ENCODE results near the gene SV2A.
"Not testable (repeated sequence)": the region's sequence is repeated elsewhere in the genome, so short reads cannot be mapped to it uniquely, and the experiment has no call there.

SV2A gene

GRCh38 chr1:149940427-149940826 lies 22.8 kb upstream of the SV2A start:
- no peak overlapping the region for H3K4ac ChIP-seq (ENCODE audit: low read depth, low read length)
- WGBS (ENCODE audit: extremely low coverage, insufficient coverage, insufficient read length) = no CpG with 5 or more reads among the region's 3 CpGs
- no peak overlapping the region for H4K12ac ChIP-seq (ENCODE audit: low read depth, low read length)
- no peak overlapping the region for H2AK5ac ChIP-seq (ENCODE audit: low read length)
- H2AFZ ChIP-seq (ENCODE audit: insufficient read depth, low read length, poor library complexity) = no peak overlapping the region
- no peaks in the 10 kb centered on the region for H3K9me3 ChIP-seq (ENCODE audit: insufficient read depth, low read depth, low read length)
- H3K14ac ChIP-seq (ENCODE audit: low read length) = no peak overlapping the region
- no peak for DNase-seq
- H3K36me3 ChIP-seq (ENCODE audit: control insufficient read depth in 1 of 2, insufficient read depth in 2 of 2, low read length in 2 of 2) = peaks cover 15 to 18% of the 10 kb centered on the region in 2 experiments
- no peak overlapping the region for H4K91ac ChIP-seq (ENCODE audit: low read depth, low read length)
- H3K79me1 ChIP-seq (ENCODE audit: low read length) = peaks cover 31% of the 10 kb centered on the region
- peaks cover 7 to 20% of the 10 kb centered on the region in 2 experiments for H3K4me1 ChIP-seq (ENCODE audit: control insufficient read depth in 1 of 2, insufficient read depth in 2 of 2, low read length in 2 of 2)
- H3K18ac ChIP-seq (ENCODE audit: low read length) = no peak overlapping the region
- no peak overlapping the region for H2BK5ac ChIP-seq (ENCODE audit: low read depth, low read length, poor library complexity)
- no peak overlapping the region for H3K4me2 ChIP-seq (ENCODE audit: low read length)
- H2BK120ac ChIP-seq (ENCODE audit: insufficient read depth, low read length, poor library complexity) = no peak overlapping the region
- H3K4me3 ChIP-seq (ENCODE audit: low read depth, low read length) = no peak overlapping the region
- H3K27ac ChIP-seq (ENCODE audit: low read depth, low read length) = no peak overlapping the region
- peak overlapping the region; percentile 53 for H2BK12ac ChIP-seq (ENCODE audit: low read length)
- no peaks in the 10 kb centered on the region for H3K27me3 ChIP-seq (ENCODE audit: insufficient read depth, low read length)
- H4K8ac ChIP-seq (ENCODE audit: low read depth, low read length) = no peak overlapping the region
- H3K79me2 ChIP-seq (ENCODE audit: control insufficient read depth, insufficient read depth, low read length, poor library complexity) = peaks cover 5% of the 10 kb centered on the region
- no peak overlapping the region for H3K9ac ChIP-seq (ENCODE audit: low read length)
- no peak overlapping the region for H3K23ac ChIP-seq (ENCODE audit: low read length)

DNA sequence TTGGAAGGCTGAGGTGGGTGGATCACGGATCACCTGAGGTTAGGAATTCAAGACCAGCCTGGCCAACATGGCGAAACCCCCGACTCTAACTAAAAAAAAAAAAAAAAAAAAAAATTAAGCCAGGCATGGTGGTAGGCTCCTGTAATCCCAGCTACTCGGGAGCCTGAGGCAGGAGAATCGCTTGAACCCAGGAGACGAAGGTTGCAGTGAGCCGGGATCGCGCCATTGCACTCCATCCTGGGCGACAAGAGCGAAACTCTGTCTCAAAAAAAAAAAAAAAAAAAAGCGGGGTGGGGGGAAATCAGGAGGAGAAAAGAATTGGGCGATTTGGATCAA lies 21.0 kb upstream of the SV2A start:
- not testable (repeated sequence) for H4K12ac ChIP-seq (ENCODE audit: low read depth, low read length); H3K36me3 ChIP-seq (ENCODE audit: control insufficient read depth in 1 of 2, insufficient read depth in 2 of 2, low read length in 2 of 2); H3K9me3 ChIP-seq (ENCODE audit: insufficient read depth, low read depth, low read length); H3K9ac ChIP-seq (ENCODE audit: low read length); H3K27me3 ChIP-seq (ENCODE audit: insufficient read depth, low read length); H3K4ac ChIP-seq (ENCODE audit: low read depth, low read length); H3K4me3 ChIP-seq (ENCODE audit: low read depth, low read length); DNase-seq; H2AK5ac ChIP-seq (ENCODE audit: low read length); H3K23ac ChIP-seq (ENCODE audit: low read length); H3K79me2 ChIP-seq (ENCODE audit: control insufficient read depth, insufficient read depth, low read length, poor library complexity)
- Histone ChIP-seq H3K4me1 (ENCODE audit: control insufficient read depth in 1 of 2, insufficient read depth in 2 of 2, low read length in 2 of 2) (peaks cover 11 to 23% of the 10 kb centered on the region in 2 experiments), H3K4me2 (ENCODE audit: low read length) (peak overlapping the region; percentile 63), H4K8ac (ENCODE audit: low read depth, low read length) (peak overlapping the region; percentile 77), H2AFZ (ENCODE audit: insufficient read depth, low read length, poor library complexity) (peak overlapping the region; percentile 23), H3K18ac (ENCODE audit: low read length) (peak overlapping the region; percentile 69), H3K14ac (ENCODE audit: low read length) (peak overlapping the region; percentile 66), H2BK120ac (ENCODE audit: insufficient read depth, low read length, poor library complexity) (peak overlapping the region; percentile 95), H3K27ac (ENCODE audit: low read depth, low read length) (peak overlapping the region; percentile 96), H4K91ac (ENCODE audit: low read depth, low read length) (peak overlapping the region; percentile 88), H2BK12ac (ENCODE audit: low read length) (peak overlapping the region; percentile 68), H2BK5ac (ENCODE audit: low read depth, low read length, poor library complexity) (peak overlapping the region; percentile 86), H3K79me1 (ENCODE audit: low read length) (peaks cover 31% of the 10 kb centered on the region)
- no CpG with 5 or more reads among the region's 13 CpGs for whole genome bisulfite sequencing (ENCODE audit: extremely low coverage, insufficient coverage, insufficient read length)

DNA sequence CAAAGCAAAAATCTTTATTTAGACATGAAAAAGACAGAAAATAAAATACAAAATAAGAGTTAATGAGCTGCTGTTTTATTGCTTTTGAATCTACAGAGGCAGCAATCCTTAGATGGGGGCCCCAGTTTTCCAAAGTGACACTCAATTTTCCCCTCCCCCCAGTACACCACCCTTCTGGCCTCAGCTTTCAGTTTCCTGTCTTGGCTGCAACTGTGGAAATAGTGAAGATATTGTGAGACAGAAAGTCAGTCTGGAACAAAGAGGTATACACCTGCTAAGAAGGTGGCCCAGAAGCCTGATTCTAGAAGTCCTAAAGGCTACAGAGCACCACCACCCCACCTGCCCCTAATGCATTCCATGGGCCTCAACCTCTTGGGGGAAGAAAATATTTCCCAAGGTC lies 20.1 kb upstream of the SV2A start:
- Histone ChIP-seq H3K79me1 (ENCODE audit: low read length) (peaks cover 31% of the 10 kb centered on the region), H3K18ac (ENCODE audit: low read length) (no peak overlapping the region), H3K14ac (ENCODE audit: low read length) (peak overlapping the region; percentile 50), H3K79me2 (ENCODE audit: control insufficient read depth, insufficient read depth, low read length, poor library complexity) (peaks cover 5% of the 10 kb centered on the region), H2BK12ac (ENCODE audit: low read length) (peak overlapping the region; percentile 11), H3K4ac (ENCODE audit: low read depth, low read length) (peak overlapping the region; percentile 1), H3K4me3 (ENCODE audit: low read depth, low read length) (no peak overlapping the region), H3K9me3 (ENCODE audit: insufficient read depth, low read depth, low read length) (no peaks in the 10 kb centered on the region), H3K4me1 (ENCODE audit: control insufficient read depth in 1 of 2, insufficient read depth in 2 of 2, low read length in 2 of 2) (peaks cover 11 to 23% of the 10 kb centered on the region in 2 experiments), H3K4me2 (ENCODE audit: low read length) (peak overlapping the region; percentile 77), H3K36me3 (ENCODE audit: control insufficient read depth in 1 of 2, insufficient read depth in 2 of 2, low read length in 2 of 2) (peaks cover 6 to 13% of the 10 kb centered on the region in 2 experiments), H2AFZ (ENCODE audit: insufficient read depth, low read length, poor library complexity) (no peak overlapping the region), H2BK120ac (ENCODE audit: insufficient read depth, low read length, poor library complexity) (peak overlapping the region; percentile 74), H4K91ac (ENCODE audit: low read depth, low read length) (peak overlapping the region; percentile 20), H3K27ac (ENCODE audit: low read depth, low read length) (peak overlapping the region; percentile 98), H3K23ac (ENCODE audit: low read length) (no peak overlapping the region), H4K8ac (ENCODE audit: low read depth, low read length) (peak overlapping the region; percentile 25), H3K27me3 (ENCODE audit: insufficient read depth, low read length) (no peaks in the 10 kb centered on the region), H3K9ac (ENCODE audit: low read length) (no peak overlapping the region), H2AK5ac (ENCODE audit: low read length) (peak overlapping the region; percentile 30), H4K12ac (ENCODE audit: low read depth, low read length) (no peak overlapping the region), H2BK5ac (ENCODE audit: low read depth, low read length, poor library complexity) (peak overlapping the region; percentile 84)
- DNase-seq = no peak

DNA sequence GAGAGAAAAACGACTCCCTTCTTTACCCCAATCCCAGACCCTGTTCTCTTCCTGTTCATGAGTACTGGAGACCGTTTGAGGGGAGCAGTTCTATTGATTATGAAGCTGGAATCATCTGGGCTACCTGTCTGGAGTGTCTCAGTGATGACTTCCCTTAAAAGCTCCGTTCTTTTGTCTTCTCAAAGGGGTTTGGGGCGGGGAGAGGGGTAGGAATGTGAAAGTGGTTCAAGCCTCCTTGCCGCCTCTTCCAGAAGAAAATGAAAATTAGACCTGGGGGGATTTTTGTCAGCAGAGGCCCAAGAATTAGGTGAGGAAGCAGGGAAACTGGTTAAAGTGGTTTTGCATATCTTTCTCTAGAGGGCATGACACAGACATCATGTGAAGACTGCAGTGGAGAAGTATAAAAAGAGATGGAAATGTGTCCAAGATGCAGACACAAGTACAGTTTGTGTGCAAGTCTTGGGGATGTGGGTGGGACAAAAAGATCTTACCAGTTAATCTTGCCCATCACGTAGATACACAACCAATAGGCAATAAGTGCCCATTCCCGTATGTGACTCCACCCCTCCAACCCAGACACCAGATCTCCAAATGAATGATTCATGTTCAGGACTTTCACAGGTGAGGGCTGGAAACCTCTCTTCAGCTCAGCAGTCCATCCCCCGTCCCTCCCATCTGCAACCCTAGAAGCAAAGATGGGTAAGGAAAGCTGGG lies 19.5 kb upstream of the SV2A start:
- Histone ChIP-seq H3K23ac (ENCODE audit: low read length) (no peak overlapping the region), H3K79me1 (ENCODE audit: low read length) (peaks cover 31% of the 10 kb centered on the region), H3K9me3 (ENCODE audit: insufficient read depth, low read depth, low read length) (no peaks in the 10 kb centered on the region), H3K4me2 (ENCODE audit: low read length) (peak overlapping the region; percentile 77), H2BK5ac (ENCODE audit: low read depth, low read length, poor library complexity) (peak overlapping the region; percentile 94), H3K27me3 (ENCODE audit: insufficient read depth, low read length) (no peaks in the 10 kb centered on the region), H2AFZ (ENCODE audit: insufficient read depth, low read length, poor library complexity) (peak overlapping the region; percentile 27), H4K91ac (ENCODE audit: low read depth, low read length) (peak overlapping the region; percentile 95), H3K4ac (ENCODE audit: low read depth, low read length) (no peak overlapping the region), H3K9ac (ENCODE audit: low read length) (peak overlapping the region; percentile 84), H3K36me3 (ENCODE audit: control insufficient read depth in 1 of 2, insufficient read depth in 2 of 2, low read length in 2 of 2) (peaks cover 6 to 15% of the 10 kb centered on the region in 2 experiments), H3K14ac (ENCODE audit: low read length) (peak overlapping the region; percentile 5), H3K18ac (ENCODE audit: low read length) (no peak overlapping the region), H3K79me2 (ENCODE audit: control insufficient read depth, insufficient read depth, low read length, poor library complexity) (peaks cover 5% of the 10 kb centered on the region), H2AK5ac (ENCODE audit: low read length) (no peak overlapping the region), H4K12ac (ENCODE audit: low read depth, low read length) (no peak overlapping the region), H2BK12ac (ENCODE audit: low read length) (peak overlapping the region; percentile 54), H2BK120ac (ENCODE audit: insufficient read depth, low read length, poor library complexity) (peak overlapping the region; percentile 87), H3K4me3 (ENCODE audit: low read depth, low read length) (no peak overlapping the region), H4K8ac (ENCODE audit: low read depth, low read length) (peak overlapping the region; percentile 81), H3K27ac (ENCODE audit: low read depth, low read length) (peak overlapping the region; percentile 98), H3K4me1 (ENCODE audit: control insufficient read depth in 1 of 2, insufficient read depth in 2 of 2, low read length in 2 of 2) (peaks cover 11 to 23% of the 10 kb centered on the region in 2 experiments)
- no CpG with 5 or more reads among the region's 8 CpGs for WGBS (ENCODE audit: extremely low coverage, insufficient coverage, insufficient read length)
- DNase-seq = peak; percentile 77 to 93
